Activated T-cell treated with anti-CD3 and anti-CD28 coated beads for 48 hours (primary cell): ENCODE measurements around the gene KLHDC10.
"Not testable (repeated sequence)": the region's sequence is repeated elsewhere in the genome, so short reads cannot be mapped to it uniquely, and the experiment has no call there.

Experiments used
- DNase-seq: peaks from one replicate; pipeline ENCODE4 v3.0.0-alpha.2; 2020; ENCODE audit warnings: low read depth

KLHDC10 gene

DNA sequence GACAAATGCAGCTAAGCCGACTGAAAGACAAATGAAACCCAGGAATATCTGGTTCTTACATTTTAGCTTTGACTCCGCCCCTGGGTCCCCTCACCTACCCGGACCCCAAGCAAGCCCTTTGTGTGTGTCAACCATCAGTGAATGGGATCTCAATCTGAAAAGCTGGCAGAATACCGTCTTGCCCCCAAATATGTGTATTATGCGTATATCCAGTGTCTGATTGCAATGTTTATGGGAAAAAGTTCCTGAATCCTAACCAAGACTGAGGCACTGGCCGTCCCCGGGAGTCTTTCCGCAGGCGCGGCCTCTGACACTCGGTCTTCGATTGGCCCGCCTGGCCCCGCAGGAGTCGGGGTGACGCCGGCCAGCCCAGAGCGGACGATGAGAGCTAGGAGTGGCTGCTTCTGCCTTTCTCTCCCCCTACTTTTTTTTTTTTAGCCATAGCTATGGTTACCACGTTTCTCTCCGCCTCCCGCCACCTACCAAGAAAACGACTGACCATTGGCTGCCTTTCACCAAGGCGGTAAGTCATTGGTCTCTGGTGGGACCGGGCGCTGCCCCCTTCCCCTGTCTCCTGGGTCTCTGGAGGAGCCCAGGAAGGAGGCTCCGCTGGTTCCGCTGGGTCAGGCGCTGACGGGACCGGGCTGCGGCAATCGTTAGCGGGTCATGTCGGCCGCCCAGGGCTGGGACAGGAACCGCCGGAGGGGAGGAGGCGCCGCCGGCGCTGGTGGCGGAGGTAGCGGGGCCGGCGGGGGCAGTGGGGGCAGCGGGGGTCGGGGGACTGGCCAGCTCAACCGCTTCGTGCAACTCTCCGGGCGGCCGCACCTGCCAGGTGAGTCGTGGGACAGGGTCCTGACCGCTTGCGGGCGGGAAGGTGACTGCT lies at the start of gene KLHDC10:
Gene KLHDC10, plus strand, starts transcription at position 557 of the 883 bp plus-strand sequence. Its CDS starts 110 bp downstream, at position 667.
- DNase-seq = peak; percentile 89

DNA sequence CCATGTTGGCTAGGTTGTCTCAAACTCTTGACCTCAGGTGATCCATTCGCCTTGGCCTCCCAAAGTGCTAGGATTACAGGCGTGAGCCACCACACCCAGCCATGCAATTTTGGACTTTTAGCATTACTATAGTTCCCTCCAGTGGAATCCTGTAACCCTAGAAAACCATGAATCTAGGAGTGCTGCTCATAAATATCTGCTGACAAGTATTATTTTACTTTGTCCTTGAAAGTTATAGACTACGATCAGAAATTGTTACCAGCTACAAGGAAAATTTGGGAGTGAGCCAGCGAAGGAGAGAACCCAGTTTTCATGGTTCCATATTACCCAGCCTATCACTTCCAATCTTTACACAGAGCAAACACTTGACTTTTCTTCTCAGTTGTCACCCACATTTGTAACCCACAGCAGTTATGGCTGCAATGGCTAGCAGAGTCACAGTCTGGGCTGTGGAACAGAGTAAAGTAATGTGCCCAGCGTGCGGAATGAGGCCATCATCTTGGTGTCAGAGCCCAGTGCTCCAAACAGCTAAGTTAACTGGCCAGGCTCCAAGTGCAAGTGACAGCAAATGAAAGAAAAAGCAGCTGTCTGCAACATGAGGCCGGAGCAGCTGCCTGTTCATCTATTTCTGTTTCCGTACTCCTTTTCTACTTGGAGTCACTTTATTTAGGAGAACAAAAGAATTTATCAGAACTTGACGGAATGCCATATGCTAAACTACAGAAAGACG lies 49.1 kb upstream of the KLHDC10 start:
- no peak for DNase-seq

DNA sequence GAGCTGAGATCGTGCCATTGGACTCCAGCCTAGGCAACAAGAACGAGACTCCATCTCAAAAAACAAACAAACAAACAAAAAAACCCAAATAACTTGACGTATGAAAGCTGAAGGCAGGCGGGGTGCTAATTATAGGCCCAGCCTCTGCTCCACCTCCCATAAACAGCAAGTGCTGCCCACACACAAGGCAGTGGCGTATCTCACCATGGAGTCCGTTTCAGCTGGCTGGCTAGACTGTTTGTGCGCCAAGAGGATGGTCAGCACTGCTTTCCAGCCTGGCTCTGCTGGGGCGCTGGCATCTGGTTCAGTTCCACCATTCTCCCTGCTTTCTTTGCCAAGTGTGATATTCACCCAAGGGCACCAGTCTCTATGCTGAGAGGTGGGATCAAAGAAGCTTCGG lies 48.2 kb upstream of the KLHDC10 start:
- no peak for DNase-seq

GRCh38 chr7:130022623-130023175 lies 47.6 kb upstream of the KLHDC10 start:
- no peak for DNase-seq

DNA sequence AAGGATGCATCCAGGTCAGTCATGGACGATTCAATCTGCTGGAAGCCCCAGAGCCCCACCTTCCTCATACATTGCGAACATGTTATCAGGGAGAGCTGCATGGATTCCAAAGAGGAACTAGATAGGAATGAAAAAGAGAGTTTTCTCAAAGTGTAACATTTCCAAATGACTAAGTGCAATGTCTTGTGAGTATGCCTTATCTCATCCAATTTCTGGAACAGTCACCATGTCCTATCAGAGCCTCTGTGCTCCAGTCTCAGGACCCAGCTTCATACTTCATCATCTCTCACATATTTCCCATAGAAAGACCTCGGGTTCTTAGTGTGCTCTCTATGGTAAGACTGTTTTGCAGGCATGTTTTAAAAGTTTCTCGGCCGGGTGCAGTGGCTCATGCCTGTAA lies 45.9 kb upstream of the KLHDC10 start:
- no peak for DNase-seq

- no peak for DNase-seq
Observed at GRCh38 chr7:130032698-130033097, 37.6 kb upstream of the KLHDC10 start.

DNA sequence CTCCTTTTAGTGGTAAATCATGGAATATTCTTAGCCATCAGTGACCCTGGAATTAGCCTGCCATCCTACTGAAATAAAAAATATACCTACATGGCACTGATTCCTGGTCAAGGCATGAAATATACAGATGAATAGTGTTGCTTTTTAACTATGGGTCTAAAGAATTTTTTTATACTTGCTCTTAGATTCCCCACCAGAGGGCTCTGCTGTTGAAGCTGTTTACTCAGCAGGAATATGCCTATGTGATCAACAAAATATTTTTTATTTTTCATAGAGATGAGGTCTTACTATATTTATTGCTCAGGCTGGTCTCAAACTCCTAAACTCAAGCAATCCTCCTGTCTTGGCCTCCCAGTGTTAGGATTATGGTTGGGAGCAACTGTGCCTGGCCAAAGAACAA lies 32.6 kb upstream of the KLHDC10 start:
- no peak for DNase-seq

DNA sequence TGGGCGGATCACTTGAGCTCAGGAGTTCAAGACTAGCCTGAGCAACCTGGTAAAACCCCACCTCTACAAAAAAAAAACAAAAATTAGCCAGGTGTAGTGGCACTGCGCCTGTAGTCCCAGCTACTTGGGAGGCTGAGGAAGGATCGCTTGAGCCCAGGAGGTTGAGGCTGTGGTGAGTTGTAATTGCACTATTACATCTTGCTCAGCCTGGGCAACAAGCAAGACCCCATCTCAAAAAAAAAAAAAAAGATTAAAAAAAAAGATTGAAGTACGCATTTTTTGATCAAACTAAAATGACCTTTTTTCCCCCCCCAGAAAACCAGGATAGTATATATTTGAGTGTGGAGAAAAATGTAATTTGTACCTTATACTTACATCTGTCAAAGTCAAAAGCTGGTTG lies 29.8 kb upstream of the KLHDC10 start:
- DNase-seq = no peak

DNA sequence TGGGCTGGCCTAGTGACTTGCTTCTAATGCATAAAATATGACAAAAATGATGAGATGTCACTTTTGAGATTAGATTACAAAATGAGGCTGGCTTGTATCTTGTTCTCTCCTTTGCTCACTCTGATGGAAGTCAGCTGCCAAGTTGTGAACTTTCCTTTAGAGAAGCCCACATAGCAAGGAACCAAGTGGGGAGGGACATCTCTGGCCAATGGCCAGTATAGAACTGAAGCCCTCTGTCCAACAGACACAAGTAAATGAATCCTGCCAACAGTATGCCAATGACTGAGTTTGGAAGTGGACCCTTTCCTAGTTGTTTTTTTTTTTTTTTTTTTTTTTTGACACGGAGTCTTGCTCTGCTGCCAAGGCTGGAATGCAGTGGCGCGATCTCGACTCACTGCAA lies 22.5 kb upstream of the KLHDC10 start:
- DNase-seq = no peak

DNA sequence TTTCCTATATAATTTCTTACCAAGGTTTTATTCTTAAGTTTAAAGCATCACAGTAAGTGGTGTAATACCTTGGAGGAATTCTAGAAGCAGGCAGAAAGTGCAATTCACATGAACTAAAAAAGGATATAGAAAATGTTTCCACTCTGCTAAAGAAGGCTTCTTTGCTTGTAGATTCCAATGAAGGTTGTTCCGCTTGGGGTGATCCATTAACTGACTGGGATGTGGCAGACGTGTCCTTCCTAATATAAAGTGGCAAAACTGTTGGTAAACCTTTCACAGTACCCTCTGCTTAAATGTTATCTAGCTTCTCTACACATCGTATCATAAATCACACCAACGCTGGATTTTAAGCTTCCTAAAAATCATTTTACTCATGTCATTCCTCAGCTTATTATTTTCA lies 21.4 kb upstream of the KLHDC10 start:
- no peak for DNase-seq

DNA sequence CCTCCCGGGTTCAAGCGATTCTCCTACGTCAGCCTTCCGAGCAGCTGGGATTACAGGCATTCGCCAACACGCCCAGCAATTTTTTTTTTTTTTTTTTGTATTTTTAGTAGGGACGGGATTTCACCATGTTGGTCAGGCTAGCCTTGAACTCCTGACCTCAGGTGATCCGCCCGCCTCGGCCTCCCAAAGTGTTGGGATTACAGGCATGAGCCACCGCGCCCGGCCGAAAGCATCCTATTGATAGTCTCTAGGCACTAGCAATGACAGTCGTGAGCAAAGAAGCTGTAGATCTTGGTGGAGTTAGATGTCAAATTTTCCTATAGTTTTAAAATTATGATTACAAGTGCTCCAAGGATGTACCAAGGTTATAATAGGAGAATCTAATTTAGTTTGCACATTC lies 18.1 kb upstream of the KLHDC10 start:
- DNase-seq = not testable (repeated sequence)

DNA sequence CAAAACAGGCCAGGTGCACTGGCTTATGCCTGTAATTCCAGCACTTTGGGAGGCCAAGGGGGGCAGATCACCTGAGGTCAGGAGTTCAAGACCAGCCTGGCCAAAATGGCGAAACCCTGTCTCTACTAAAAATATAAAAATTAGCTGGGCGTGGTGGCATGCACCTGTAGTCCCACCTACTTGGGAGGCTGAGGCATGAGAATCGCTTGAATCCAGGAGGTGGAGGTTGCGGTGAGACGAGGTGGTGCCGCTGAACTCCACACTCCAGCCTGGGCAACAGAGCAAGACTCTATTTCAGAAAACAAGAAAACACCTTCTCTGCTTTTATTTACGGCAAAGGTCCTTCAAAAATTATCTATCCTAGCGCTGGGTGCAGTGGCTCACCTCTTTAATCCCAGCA lies 15.1 kb upstream of the KLHDC10 start:
- not testable (repeated sequence) for DNase-seq

GRCh38 chr7:130062246-130062645 lies 8.1 kb upstream of the KLHDC10 start:
- no peak for DNase-seq

DNA sequence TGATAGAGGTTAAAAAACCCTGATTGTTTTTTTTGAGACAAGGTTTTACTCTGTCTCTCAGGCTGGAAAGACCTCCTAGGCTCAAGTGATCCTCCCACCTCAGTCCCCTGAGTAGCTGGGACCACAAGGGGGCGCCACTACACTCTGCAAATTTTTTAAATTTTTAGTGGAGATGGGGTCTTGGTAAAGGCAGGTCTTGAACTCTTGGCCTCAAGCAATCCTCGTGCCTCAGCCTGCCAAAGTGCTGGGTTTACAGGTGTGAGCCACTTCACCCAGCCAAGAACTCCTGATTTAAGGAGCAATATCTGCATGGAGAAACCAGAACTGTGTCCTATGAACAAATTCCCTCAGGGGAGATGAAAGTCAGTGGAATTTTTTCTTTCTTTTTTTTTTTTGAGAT lies 7.3 kb upstream of the KLHDC10 start:
- DNase-seq = peak; percentile 70

GRCh38 chr7:130064580-130064926 lies 5.8 kb upstream of the KLHDC10 start:
- not testable (repeated sequence) for DNase-seq

- DNase-seq = no peak
Observed at GRCh38 chr7:130065500-130066152, 4.7 kb upstream of the KLHDC10 start.

DNA sequence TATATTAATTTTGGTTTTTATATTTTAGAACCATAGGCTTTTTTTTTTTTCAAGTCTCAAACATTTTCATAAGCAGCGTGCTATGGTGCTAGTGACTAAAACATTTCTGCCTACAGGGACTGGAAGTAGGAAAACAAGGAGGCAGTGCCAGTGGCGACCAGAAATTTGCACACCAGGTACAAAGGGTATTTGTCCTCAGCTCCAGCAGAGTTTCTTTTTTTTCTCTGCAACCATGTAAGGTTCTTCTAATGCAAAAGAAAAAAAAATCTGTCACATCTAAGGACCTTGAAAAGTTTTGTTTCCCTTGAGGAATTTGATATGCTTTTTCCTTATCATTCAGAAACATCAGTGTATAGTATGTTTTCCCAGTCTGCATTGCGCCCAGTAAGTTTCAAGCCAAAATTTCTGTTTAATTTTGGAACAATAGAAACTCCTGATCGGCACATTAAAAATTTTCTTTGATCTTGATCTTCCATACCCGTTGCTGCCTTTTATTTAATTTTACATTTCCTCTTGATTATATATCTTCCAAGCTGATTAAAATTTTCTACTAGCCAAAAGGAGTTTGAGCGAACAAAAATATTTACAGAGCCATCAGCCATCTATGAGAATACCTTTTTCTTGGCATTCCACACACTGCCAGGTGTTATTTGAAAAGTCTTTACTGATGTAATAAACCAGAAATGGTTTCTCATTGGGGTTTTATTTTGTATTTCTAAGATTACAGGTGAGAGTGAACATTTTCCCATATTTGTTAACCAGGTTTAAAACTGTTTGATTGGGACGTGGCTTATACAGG lies 956 bp upstream of the KLHDC10 start:
- DNase-seq = no peak

DNA sequence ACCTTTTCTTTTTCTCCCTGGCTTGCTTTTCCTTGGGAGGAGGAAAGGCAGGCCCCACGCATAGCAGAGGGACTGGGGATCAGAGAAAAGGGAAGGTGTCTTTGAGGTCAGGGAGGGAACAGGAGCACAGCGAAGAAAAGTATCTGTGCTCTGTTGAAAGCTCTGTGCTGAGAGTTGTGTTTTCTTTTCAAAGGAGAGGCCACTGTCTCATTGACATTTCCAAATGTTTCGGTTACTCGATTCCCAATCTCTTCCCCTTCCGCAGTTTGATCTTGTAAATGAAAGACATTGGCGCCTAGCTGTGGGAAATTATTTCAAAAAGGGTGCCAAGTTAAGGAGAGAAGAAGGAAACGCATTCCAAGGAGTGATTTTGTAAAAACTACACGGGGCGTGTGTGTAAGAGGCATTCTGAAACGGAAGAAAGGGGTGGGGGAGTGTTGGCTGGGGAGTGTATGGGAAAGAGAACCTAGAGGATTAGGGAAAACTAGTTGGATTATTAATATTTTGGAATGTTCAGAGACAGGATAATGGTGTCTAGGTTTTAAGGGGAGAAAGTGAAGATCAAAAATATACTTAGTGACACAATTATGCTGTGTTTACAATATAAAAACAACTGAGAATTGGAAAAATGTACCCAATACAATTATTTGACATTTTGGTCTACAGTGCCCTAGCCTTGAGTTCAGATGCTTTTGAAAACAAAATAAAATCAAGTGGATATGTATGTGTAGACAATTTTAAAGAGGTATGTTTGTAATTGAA lies 708 bp downstream of the KLHDC10 start:
- DNase-seq = no peak

- DNase-seq = peak; percentile 30
Observed at GRCh38 chr7:130071701-130072622, 1.6 kb downstream of the KLHDC10 start.

GRCh38 chr7:130079846-130080394 lies 9.6 kb downstream of the KLHDC10 start:
- DNase-seq = no peak
